Measurements from ENCODE around the gene CAMTA2. TPM values are rescaled to one million over a fixed set of nuclear protein-coding genes. Genes with fewer than 3 reads are reported as not detected.

Gene CAMTA2
- total and polyA plus RNA-seq, 9 of the 15 experiments (the other 6 are each of a cell fraction or from before 2014, with no cell fraction given): 0.24 to 25.1 (median 6.3) TPM

DNA sequence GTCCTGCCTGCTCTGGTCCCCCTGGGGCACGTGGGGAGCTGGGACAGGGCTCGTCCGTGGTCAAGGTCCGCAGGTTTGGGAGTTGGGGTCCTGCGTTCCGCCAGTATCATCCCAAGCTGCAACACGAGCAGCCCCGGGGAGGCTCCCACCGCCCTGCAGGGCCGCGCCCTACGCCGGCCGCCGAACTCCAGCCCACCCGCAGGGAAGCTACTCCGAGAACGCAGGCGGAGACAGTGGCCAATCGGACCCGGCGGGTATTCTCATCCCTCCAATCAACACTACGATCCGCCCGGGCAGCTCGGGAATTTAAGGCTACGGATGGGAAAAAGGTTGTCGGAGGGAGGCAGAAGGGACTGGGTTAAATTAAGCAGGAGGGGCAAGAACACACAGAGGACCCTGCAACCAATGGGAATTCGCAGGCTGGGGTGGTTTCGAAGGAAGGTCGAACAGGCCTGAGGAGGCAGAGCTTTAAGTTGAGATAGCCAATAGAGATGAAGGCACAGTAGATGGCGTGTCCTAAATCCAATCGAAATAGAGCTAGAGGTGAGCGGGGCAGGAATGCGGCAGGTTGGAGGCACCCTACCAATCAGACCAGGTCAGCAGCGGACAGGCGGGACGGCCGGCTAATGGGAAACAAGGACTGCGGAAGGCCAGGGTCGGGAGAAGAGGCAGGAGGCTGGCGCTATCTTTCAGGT lies 20.5 kb downstream of the CAMTA2 start (continued):
- TF ChIP-seq, protein P1, sequence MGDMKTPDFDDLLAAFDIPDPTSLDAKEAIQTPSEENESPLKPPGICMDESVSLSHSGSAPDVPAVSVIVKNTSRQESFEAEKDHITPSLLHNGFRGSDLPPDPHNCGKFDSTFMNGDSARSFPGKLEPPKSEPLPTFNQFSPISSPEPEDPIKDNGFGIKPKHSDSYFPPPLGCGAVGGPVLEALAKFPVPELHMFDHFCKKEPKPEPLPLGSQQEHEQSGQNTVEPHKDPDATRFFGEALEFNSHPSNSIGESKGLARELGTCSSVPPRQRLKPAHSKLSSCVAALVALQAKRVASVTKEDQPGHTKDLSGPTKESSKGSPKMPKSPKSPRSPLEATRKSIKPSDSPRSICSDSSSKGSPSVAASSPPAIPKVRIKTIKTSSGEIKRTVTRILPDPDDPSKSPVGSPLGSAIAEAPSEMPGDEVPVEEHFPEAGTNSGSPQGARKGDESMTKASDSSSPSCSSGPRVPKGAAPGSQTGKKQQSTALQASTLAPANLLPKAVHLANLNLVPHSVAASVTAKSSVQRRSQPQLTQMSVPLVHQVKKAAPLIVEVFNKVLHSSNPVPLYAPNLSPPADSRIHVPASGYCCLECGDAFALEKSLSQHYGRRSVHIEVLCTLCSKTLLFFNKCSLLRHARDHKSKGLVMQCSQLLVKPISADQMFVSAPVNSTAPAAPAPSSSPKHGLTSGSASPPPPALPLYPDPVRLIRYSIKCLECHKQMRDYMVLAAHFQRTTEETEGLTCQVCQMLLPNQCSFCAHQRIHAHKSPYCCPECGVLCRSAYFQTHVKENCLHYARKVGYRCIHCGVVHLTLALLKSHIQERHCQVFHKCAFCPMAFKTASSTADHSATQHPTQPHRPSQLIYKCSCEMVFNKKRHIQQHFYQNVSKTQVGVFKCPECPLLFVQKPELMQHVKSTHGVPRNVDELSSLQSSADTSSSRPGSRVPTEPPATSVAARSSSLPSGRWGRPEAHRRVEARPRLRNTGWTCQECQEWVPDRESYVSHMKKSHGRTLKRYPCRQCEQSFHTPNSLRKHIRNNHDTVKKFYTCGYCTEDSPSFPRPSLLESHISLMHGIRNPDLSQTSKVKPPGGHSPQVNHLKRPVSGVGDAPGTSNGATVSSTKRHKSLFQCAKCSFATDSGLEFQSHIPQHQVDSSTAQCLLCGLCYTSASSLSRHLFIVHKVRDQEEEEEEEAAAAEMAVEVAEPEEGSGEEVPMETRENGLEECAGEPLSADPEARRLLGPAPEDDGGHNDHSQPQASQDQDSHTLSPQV (IDR thresholded peaks at IDR 0.05): peak; percentile 45
- TF ChIP-seq GABPB1 (CRISPR knock-in tag; IDR thresholded peaks at IDR 0.05) (peak; percentile 54), TEAD2 (tag; IDR thresholded peaks at IDR 0.05) (peak; percentile 89), ZNF444 (CRISPR knock-in tag; IDR thresholded peaks at IDR 0.05) (no peak), NR3C1 (CRISPR knock-in tag; IDR thresholded peaks at IDR 0.05) (no peak), KLF1 (tag; IDR thresholded peaks at IDR 0.05) (0 out of 2 replicates have a peak, but pooled peaks have one; percentile 35), NRF1 (conservative IDR thresholded peaks at IDR 0.05 in 1 of 2, IDR thresholded peaks at IDR 0.05 in 1 of 2) (peak in 1 of 2 experiments; percentile 36; a peak in 2 of 4 replicates), ZNF696 (CRISPR knock-in tag; conservative IDR thresholded peaks at IDR 0.05) (no peak)
- TF ChIP-seq, protein P2, sequence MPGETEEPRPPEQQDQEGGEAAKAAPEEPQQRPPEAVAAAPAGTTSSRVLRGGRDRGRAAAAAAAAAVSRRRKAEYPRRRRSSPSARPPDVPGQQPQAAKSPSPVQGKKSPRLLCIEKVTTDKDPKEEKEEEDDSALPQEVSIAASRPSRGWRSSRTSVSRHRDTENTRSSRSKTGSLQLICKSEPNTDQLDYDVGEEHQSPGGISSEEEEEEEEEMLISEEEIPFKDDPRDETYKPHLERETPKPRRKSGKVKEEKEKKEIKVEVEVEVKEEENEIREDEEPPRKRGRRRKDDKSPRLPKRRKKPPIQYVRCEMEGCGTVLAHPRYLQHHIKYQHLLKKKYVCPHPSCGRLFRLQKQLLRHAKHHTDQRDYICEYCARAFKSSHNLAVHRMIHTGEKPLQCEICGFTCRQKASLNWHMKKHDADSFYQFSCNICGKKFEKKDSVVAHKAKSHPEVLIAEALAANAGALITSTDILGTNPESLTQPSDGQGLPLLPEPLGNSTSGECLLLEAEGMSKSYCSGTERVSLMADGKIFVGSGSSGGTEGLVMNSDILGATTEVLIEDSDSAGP (CRISPR knock-in tag; IDR thresholded peaks at IDR 0.05): no peak
- TF ChIP-seq, protein P3, sequence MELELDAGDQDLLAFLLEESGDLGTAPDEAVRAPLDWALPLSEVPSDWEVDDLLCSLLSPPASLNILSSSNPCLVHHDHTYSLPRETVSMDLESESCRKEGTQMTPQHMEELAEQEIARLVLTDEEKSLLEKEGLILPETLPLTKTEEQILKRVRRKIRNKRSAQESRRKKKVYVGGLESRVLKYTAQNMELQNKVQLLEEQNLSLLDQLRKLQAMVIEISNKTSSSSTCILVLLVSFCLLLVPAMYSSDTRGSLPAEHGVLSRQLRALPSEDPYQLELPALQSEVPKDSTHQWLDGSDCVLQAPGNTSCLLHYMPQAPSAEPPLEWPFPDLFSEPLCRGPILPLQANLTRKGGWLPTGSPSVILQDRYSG (tag; conservative IDR thresholded peaks at IDR 0.05; ENCODE audit: low read depth): no peak
- TF ChIP-seq, protein P4, sequence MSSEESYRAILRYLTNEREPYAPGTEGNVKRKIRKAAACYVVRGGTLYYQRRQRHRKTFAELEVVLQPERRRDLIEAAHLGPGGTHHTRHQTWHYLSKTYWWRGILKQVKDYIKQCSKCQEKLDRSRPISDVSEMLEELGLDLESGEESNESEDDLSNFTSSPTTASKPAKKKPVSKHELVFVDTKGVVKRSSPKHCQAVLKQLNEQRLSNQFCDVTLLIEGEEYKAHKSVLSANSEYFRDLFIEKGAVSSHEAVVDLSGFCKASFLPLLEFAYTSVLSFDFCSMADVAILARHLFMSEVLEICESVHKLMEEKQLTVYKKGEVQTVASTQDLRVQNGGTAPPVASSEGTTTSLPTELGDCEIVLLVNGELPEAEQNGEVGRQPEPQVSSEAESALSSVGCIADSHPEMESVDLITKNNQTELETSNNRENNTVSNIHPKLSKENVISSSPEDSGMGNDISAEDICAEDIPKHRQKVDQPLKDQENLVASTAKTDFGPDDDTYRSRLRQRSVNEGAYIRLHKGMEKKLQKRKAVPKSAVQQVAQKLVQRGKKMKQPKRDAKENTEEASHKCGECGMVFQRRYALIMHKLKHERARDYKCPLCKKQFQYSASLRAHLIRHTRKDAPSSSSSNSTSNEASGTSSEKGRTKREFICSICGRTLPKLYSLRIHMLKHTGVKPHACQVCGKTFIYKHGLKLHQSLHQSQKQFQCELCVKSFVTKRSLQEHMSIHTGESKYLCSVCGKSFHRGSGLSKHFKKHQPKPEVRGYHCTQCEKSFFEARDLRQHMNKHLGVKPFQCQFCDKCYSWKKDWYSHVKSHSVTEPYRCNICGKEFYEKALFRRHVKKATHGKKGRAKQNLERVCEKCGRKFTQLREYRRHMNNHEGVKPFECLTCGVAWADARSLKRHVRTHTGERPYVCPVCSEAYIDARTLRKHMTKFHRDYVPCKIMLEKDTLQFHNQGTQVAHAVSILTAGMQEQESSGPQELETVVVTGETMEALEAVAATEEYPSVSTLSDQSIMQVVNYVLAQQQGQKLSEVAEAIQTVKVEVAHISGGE (CRISPR knock-in tag; IDR thresholded peaks at IDR 0.05): peak in 2 of 3 experiments; percentile 11 to 64; a peak in 1 of 6 replicates
- TF ChIP-seq, protein P5, sequence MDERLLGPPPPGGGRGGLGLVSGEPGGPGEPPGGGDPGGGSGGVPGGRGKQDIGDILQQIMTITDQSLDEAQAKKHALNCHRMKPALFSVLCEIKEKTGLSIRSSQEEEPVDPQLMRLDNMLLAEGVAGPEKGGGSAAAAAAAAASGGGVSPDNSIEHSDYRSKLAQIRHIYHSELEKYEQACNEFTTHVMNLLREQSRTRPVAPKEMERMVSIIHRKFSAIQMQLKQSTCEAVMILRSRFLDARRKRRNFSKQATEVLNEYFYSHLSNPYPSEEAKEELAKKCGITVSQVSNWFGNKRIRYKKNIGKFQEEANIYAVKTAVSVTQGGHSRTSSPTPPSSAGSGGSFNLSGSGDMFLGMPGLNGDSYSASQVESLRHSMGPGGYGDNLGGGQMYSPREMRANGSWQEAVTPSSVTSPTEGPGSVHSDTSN (CRISPR knock-in tag; IDR thresholded peaks at IDR 0.05; ENCODE audit: low read depth): peak; percentile 89
- TF ChIP-seq, protein P5 (tag; conservative IDR thresholded peaks at IDR 0.05; ENCODE audit: low read depth): peak; percentile 99
